Measurements from ENCODE around the gene AFTPH. TPM values are rescaled to one million over a fixed set of nuclear protein-coding genes. Genes with fewer than 3 reads are reported as not detected.

AFTPH gene
- total RNA-seq, 1 donor, result 38.7 TPM

- no peaks in the 10 kb centered on the region for H3K9me3 ChIP-seq (ENCODE audit: low read depth, low read length)
- H3K4me1 ChIP-seq (ENCODE audit: insufficient read depth, low read length), result no peaks in the 10 kb centered on the region
- no peak overlapping the region for H3K4me2 ChIP-seq (ENCODE audit: insufficient read depth, low read length)
- TF ChIP-seq CTCF (IDR thresholded peaks at IDR 0.05; ENCODE audit: extremely low read depth, low read depth, low read length), result no peak
- H3K36me3 ChIP-seq (ENCODE audit: insufficient read depth, low read length), result no peaks in the 10 kb centered on the region
- DNase-seq (ENCODE audit: insufficient read length, low spot score, missing footprints), result no peak
- no peak overlapping the region for H3K27ac ChIP-seq (ENCODE audit: low read depth, low read length)
- H3K4me3 ChIP-seq (ENCODE audit: insufficient read depth, low read length), result no peak overlapping the region
- no peaks in the 10 kb centered on the region for H3K27me3 ChIP-seq (ENCODE audit: insufficient read depth, low read length)
- H2AFZ ChIP-seq (ENCODE audit: low read length), result no peak overlapping the region
- peaks cover 8% of the 10 kb centered on the region for H3K79me2 ChIP-seq (ENCODE audit: insufficient read depth, low read length)
- H4K20me1 ChIP-seq (ENCODE audit: insufficient read depth, low read length), result no peaks in the 10 kb centered on the region
Measured at GRCh38 chr2:64563436-64563938, 39.4 kb downstream of the AFTPH start.

- H2AFZ ChIP-seq (ENCODE audit: low read length), result no peak overlapping the region
- no peaks in the 10 kb centered on the region for H4K20me1 ChIP-seq (ENCODE audit: insufficient read depth, low read length)
- DNase-seq (ENCODE audit: insufficient read length, low spot score, missing footprints), result no peak
- peaks cover under 1% of the 10 kb centered on the region for H3K36me3 ChIP-seq (ENCODE audit: insufficient read depth, low read length)
- peaks cover 8% of the 10 kb centered on the region for H3K79me2 ChIP-seq (ENCODE audit: insufficient read depth, low read length)
- H3K4me2 ChIP-seq (ENCODE audit: insufficient read depth, low read length), result no peak overlapping the region
- no peaks in the 10 kb centered on the region for H3K27me3 ChIP-seq (ENCODE audit: insufficient read depth, low read length)
- H3K4me3 ChIP-seq (ENCODE audit: insufficient read depth, low read length), result no peak overlapping the region
- TF ChIP-seq CTCF (IDR thresholded peaks at IDR 0.05; ENCODE audit: extremely low read depth, low read depth, low read length), result no peak
- H3K27ac ChIP-seq (ENCODE audit: low read depth, low read length), result no peak overlapping the region
- H3K9me3 ChIP-seq (ENCODE audit: low read depth, low read length), result no peaks in the 10 kb centered on the region
- H3K4me1 ChIP-seq (ENCODE audit: insufficient read depth, low read length), result no peaks in the 10 kb centered on the region
Measured at GRCh38 chr2:64565949-64566710, 42.0 kb downstream of the AFTPH start.

- DNase-seq (ENCODE audit: insufficient read length, low spot score, missing footprints), result no peak
- Histone ChIP-seq H4K20me1 (ENCODE audit: insufficient read depth, low read length) (no peaks in the 10 kb centered on the region), H3K36me3 (ENCODE audit: insufficient read depth, low read length) (peaks cover 3% of the 10 kb centered on the region), H3K9me3 (ENCODE audit: low read depth, low read length) (no peaks in the 10 kb centered on the region), H3K4me3 (ENCODE audit: insufficient read depth, low read length) (no peak overlapping the region), H3K27me3 (ENCODE audit: insufficient read depth, low read length) (no peaks in the 10 kb centered on the region), H3K79me2 (ENCODE audit: insufficient read depth, low read length) (peaks cover 8% of the 10 kb centered on the region), H3K4me2 (ENCODE audit: insufficient read depth, low read length) (no peak overlapping the region), H3K4me1 (ENCODE audit: insufficient read depth, low read length) (no peaks in the 10 kb centered on the region), H3K27ac (ENCODE audit: low read depth, low read length) (no peak overlapping the region), H2AFZ (ENCODE audit: low read length) (no peak overlapping the region)
- no peak for TF ChIP-seq CTCF (IDR thresholded peaks at IDR 0.05; ENCODE audit: extremely low read depth, low read depth, low read length)
Measured at GRCh38 chr2:64567473-64567872, 43.3 kb downstream of the AFTPH start.

- no peak for DNase-seq (ENCODE audit: insufficient read length, low spot score, missing footprints)
- TF ChIP-seq CTCF (IDR thresholded peaks at IDR 0.05; ENCODE audit: extremely low read depth, low read depth, low read length), result no peak
Measured at GRCh38 chr2:64568836-64569235, 44.7 kb downstream of the AFTPH start.

More at GRCh38 chr2:64568836-64569235, 44.7 kb downstream of the AFTPH start:
- Histone ChIP-seq H3K27me3 (ENCODE audit: insufficient read depth, low read length) (no peaks in the 10 kb centered on the region), H3K9me3 (ENCODE audit: low read depth, low read length) (no peaks in the 10 kb centered on the region), H3K36me3 (ENCODE audit: insufficient read depth, low read length) (peaks cover 10% of the 10 kb centered on the region), H3K27ac (ENCODE audit: low read depth, low read length) (no peak overlapping the region), H3K4me1 (ENCODE audit: insufficient read depth, low read length) (no peaks in the 10 kb centered on the region), H3K79me2 (ENCODE audit: insufficient read depth, low read length) (peaks cover 3% of the 10 kb centered on the region), H3K4me2 (ENCODE audit: insufficient read depth, low read length) (no peak overlapping the region), H4K20me1 (ENCODE audit: insufficient read depth, low read length) (no peaks in the 10 kb centered on the region), H2AFZ (ENCODE audit: low read length) (no peak overlapping the region), H3K4me3 (ENCODE audit: insufficient read depth, low read length) (no peak overlapping the region)
